GM21360 (cell line): Measurements from ENCODE around the gene F12.
"Not testable (repeated sequence)": the region's sequence is repeated elsewhere in the genome, so short reads cannot be mapped to it uniquely, and the experiment has no call there.

Experiments
- ATAC-seq: cut with Tn5 transposase; IDR thresholded peaks from one replicate; pipeline ENCODE4 v1.9.1; 2021; ENCODE audit warnings: mild to moderate bottlenecking, moderate library complexity; ENCODE audit not compliant: unreplicated experiment

Gene F12

DNA sequence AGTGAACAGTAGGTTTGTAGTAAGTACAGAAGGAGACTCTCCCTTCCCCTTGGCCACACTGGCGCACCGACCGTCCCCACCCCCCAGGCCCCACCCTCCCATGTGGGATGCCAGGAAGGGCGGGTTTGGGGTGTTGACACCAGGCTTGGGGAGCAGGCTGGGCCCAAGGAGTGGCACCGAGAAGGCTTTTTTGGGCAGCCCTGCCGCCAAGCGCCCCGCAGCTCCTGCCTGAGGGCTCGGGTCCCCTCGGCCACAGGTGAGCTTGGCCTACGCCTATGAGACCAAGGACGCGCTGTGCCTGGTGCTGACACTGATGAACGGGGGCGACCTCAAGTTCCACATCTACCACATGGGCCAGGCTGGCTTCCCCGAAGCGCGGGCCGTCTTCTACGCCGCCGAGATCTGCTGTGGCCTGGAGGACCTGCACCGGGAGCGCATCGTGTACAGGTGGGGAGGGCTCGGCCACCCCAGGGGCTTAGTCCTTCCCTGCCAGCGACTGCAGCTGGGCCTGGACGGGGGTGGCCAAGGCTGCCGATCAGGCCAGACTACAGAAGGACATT, 24.4 kb upstream of the F12 start:
- ATAC-seq: no peak

DNA sequence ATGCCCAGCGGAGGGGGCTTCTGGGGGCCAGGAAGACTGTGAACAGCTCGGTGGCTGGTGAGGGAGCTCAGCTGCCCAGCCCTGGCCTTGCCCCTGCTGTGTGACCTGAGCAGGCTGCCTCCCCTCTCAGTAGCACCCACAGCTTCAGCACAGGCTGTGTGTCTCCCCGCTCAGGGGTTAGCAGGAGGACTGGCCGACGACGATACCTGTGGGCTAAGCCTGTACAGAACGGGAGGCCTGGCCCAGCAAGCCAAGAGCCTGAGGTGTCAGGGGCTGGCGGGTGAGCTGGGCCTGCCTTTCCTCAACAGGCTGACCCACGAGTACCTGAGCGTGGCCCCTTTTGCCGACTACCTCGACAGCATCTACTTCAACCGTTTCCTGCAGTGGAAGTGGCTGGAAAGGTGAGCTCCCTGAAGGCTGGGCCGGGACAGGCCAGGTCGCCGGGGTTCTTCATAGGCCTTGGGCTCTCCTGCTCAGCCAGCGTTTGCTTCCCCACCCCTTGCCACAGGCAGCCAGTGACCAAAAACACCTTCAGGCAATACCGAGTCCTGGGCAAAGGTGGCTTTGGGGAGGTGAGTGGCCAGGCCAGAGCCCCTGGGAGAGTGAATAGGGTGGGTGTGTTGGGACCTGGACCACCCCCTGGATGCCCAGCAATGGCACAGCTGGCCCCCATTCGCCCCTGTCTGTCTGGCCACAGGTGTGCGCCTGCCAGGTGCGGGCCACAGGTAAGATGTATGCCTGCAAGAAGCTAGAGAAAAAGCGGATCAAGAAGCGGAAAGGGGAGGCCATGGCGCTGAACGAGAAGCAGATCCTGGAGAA, 23.7 kb upstream of the F12 start:
- no peak for ATAC-seq

DNA sequence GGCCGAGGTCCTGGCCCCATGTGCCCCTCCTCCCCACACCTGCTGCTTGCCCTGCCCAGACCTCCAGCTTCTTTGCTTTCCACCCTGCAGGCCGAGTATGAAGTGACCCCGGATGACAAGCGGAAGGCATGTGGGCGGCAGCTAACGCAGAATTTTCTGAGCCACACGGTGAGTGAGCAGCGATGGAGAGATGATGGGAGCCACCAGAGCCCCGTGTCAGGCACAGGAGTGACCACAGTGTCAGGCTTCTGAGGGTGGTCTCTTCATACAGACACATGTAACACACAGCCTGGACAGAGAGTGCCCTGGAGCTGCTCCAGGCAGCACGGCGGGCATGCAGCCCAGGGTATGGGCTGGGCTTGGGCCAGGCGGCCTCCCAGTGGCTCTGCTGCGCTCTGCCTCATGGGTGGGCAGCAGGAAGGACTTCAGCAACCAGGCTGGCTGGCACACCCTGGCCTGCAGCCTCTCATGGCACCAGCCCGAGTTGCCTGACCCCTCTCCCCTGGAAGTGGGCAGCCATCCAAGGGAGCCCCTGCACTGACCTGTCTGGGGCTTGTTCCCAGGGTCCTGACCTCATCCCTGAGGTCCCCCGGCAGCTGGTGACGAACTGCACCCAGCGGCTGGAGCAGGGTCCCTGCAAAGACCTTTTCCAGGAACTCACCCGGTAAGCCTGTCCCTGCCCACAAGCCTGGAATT, 22.9 kb upstream of the F12 start:
- no peak for ATAC-seq

DNA sequence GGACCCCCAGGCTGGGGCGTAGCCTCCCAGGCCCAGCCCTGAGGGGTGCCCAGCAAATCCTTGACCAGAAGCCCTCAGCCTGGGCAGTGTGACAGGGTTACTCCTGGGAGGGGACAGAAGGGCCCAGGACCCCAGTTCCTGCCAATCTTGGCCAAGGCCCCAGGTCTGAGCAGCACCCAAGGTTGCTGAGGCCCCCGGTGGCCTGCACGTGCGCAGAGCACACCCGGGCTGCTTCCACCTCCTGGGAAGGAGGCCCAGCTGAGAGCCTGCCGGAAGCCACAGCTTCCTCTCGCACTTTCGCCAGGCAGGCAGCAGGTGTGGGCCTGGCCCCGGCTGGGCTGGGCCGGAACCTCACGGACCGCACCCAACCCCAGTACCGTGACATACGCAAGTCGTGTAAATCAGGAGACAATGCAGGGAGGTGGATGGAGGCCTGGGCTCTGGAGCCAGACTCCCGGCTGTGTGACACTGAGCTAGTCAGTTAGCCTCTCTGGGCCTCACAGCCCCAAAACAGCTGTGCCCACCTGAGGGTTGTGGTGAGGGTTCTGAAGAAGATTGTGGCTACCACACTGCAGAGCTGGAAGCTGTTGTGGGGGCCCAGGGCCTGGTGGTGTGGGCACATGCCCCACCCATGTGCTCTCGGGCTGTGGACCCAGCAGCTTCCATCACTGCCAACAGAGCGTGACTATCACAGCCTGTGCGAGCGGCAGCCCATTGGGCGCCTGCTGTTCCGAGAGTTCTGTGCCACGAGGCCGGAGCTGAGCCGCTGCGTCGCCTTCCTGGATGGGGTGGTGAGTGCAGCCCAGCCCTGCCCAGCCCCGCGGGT, 22.2 kb upstream of the F12 start:
- peak; percentile 37 for ATAC-seq

DNA sequence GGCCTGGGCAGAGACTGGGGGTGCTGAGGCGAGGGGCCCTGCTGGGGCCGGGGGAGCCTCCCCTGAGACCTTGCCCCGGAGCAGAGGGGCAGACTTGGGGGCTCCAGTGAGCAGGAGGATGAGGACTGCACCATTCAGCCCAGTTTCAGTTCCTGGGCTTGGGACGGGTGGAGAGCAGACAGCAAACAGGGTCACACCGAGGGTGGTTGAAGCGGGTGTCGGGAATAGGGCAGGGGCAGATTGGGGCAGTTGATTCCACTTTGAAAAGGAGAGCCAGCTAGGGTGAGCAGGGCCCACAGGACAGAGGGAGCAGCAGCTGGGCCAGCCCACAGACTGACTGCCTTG, 21.6 kb upstream of the F12 start:
- no peak for ATAC-seq

DNA sequence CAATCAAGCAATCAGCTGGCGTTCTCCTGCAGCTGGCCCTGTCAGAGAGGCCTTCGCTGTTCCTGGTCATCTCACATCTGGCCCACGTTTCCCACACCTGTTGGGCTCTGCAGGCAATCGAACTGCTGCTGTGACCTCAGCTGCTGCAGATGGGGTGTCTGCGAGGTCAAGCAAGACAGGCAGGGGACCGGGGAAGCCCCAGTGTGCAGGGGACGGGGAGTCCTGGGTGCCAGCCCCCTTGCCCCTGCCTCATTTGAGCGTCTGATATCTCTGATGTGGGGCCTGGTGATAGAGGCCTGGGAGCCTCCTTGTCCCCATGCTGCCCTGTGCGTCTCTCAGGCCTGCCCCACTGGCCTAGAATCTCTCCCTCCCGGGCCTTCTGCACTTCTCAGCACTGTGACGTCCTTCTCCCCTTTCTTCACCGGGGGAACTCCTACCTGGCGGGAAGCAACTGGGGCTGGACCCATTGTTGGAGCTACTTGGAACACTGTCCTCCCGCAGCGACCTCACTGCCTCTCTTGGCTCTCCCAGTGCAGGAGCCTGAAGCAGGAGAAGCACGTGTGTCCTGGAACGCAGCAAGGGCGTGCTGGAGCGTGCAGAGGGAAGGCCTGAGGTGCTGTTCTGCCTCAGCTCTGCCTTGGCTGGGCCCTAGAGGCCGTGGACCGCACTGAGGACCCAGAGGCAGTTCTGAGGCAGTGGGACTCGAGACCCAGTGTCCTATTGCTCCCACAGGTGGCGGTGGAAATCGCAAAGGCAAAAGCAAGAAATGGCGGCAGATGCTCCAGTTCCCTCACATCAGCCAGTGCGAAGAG, 21.0 kb upstream of the F12 start:
- ATAC-seq: no peak

DNA sequence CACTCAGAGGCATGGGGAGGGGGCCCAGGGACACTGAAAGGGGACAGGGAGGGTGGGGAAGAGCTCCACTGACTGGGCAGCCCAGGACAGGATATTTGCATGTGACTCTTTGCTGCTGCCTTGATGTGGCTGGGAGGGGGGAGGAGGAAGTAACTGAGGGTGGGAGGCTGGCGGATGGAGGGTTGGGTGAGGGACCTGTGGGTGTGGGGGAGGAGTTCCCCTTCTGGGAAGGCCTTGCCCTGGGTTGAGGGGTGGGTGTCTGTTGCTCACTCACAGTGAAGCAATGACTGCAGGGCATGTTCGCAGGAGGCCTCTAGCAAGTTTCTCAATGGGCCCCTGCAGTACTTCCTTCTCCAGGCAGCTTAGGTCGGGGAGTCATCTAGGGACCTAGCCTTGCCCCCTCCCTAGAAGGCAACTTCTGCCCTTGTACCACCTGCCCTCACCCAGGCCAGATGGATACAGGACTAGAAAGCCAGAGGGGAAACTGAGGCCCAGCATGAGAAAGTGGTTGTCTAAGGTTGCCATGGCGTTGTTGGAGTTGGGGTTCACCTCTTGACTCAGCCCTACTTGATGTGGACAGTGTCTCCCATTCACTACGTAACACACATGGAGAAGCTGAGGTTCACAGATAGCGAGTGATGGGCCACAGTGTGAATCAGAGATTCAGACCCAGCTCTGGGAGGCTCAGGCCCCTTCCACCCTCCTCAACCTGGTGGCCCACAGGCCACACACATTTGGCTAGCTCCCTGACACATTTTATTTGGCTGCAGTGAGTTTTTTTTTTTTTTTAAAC, 20.1 kb upstream of the F12 start:
- no peak for ATAC-seq

DNA sequence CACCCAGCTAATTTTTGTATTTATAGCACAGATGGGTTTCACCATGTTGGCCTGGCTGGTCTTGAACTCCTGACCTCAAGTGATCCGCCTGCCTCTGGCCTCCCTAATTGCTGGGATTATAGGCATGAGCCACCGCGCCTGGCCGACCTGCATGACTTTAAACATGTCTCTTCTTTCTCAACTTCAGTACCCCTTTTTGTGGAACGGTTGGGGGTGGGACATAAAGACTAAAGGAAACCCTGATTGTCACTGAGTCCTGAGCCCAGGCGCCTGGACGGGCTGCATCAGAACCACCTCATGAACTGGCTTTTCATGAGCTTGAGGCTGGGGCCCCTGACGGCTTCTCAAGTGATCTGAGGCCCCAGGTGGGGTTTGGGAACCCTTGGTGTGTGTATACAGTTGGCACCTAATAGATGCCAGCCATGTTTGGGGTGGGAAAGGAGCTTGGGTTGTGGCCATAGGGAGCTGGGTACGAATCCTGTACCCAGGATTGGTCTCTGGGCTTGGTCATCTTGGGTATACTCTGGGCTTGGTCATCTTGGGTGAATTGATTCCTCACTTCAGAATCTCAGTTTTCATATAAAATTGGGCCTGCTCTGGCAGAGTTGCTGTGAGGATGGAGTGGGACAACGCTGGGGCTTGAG, 19.3 kb upstream of the F12 start:
- ATAC-seq: no peak

DNA sequence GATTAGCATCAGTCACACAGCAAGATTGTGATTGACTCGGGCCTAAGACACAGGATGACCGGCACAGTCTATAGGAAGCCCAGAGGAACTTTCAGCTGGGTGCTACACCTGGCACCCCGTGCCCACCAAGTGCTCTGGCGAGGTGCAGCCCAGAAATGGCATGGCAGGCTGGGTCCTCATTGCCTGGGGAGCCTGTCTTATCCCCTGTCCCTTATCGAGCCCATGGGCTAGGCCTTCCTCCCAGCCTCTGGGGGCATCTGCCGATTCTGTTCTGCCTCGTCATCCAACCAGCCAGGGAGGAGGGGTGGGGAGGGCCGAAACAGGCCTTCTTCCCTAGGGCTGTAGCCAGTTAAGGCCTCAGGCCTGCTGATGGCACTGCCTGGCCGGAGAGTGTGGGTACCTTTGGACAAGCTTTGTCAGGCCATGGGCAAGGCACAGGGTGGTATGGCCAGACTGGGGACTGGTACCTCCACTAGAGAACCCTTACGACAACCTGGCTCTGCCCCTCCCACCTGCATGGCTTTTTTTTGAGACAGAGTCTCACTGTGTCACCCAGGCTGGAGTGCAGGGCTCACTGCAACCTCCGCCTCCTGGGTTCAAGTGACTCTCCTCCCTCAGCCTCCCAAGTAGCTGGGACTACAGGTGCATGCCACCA, 18.7 kb upstream of the F12 start:
- no peak for ATAC-seq

DNA sequence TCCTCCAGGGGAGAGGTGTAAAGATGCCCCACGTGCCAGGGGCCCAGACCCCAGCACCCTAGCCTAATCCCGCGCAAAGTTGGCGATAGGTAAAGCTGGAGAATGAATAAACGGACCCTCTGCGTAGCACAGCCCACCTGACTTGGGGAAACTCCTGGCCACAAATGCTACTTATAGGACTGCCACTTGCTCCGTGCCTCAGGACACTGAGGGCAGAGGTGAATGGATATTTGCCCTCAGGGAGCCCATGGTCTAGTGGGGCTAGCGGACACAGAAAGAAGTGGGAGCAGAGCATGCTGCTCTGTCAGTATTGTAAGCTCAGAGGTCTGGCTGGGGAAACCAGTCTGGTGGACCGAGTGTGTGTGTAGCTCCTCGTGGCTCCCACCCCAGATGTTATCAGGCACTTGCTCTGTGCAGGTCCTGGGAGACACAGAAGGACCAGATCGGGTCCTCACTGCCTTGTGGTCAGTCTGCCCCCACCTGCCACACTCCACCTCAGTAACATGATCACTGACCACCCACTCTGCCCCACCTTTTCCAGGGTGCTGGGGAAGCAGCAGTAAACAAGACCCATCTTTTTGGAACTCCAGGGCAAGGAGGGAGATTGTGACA, 18.0 kb upstream of the F12 start:
- no peak for ATAC-seq

DNA sequence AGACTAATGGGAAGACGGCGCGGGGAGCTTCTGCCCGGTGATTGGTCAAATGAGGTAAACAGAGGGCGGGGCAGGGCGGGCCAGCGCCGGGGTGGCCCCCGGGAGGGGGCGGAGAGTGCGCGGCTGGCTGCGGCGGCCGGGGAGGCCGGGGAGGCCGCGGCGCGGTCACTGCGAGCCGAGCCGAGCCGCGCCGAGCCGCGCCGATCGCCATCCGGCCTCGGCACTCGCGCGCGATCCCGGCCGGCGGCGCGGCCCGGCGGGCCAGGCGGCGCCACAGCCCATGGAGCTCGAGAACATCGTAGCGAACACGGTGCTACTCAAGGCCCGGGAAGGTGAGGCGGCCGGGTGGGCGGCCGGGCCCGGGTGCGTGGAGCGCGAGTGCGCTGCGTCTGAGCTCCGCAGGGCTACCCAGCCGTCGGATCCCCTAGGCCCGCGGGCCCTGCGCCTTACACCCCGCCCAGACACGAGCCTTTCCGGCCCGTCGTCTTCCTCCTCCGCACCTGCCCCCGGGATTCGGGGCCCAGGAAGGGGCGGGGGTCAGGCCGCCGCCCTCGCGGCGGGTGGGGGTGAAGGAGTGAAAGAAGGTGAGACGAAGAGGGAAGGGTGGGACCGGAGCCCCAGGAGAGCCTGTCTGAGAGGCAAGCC, 17.3 kb upstream of the F12 start, which contains the start of gene GRK6:
Gene GRK6 (plus strand): TSS at position 111 of the 645 bp plus-strand sequence. CDS start 170 bp downstream, at position 281.
- peak; percentile 1 for ATAC-seq

DNA sequence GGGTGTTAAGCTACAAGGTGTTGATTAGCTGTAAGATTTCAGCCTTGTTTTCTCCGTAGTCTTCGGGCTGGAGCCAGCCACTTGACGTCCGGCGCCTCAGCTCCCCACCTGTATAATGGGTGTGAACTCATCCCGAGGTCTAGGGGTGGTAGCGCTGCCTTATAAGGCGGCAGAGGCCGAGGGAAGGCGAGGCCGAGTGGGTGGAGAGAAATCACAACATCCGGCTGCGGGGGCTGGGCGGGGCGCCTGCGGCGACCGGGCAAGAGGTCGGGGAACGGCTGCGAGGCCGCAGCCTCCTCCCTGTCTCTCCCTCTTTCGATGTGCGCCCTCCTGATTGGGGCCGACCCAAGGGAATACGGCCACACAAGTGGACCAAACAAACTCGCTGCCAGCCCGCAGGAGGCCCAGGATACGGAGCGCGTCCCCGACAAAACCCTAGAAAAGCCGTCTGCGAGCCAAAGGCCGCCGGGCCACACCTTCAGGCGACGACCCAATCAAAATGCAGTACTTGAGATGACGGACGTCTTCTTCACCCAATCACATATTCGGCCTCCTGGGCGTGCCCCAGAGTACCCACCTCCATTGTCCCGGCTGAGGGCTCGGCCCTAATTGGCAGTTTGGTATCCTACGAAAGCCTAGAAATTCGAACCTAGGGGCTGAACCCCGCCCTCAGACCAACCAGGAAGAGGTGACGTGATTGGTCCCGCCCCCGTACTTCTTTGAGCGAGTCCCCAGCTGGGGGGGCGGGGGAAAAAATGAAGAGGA, 16.6 kb upstream of the F12 start:
- ATAC-seq: peak; percentile 74

DNA sequence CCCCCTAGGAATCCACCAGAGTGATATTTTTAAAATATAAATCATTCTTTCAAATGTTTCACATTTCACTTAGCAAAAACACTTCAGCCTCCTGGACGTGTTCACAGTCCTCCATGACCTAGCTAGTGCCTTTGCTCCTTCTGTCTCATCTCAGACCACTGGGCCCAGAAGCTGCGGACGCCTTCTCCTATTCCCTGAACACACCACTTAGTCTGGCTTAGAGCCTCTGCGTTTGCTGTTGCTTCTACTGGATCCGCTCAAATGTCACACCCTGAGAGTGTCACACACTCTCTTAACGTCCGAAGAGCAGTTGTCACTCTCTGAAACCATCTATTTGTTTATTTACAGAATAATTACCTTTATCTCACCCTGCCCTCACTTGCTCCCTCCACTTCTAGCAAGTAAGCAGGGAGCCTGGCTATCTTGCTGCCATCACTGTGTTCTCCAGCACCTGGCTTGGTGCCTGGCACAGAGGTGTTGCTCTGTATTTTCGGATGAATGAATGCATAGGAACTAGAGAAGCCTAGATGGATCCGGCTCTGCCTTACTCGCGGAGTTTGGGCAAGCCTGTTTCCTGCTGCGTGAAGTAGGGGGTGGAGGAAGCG, 15.9 kb upstream of the F12 start:
- ATAC-seq: no peak

DNA sequence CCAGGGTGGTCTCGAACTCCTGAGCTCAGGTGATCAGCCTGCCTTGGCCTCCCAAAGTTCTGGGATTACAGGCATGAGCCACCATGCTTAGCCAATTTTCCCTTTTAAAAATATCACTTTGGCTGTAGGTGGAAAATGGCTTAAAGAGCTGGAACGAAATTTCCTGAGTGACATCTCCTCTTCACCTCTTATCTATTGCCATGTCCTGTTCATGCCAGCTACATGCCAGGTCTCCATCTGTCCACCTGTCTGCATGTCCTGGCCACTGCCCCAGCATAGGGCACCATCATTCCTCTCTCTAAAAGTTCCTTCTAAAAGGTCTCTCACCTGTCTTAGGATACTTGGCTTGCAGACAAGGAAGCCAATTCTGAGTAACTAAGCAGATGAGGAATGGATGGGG, 14.3 kb upstream of the F12 start:
- ATAC-seq: no peak

DNA sequence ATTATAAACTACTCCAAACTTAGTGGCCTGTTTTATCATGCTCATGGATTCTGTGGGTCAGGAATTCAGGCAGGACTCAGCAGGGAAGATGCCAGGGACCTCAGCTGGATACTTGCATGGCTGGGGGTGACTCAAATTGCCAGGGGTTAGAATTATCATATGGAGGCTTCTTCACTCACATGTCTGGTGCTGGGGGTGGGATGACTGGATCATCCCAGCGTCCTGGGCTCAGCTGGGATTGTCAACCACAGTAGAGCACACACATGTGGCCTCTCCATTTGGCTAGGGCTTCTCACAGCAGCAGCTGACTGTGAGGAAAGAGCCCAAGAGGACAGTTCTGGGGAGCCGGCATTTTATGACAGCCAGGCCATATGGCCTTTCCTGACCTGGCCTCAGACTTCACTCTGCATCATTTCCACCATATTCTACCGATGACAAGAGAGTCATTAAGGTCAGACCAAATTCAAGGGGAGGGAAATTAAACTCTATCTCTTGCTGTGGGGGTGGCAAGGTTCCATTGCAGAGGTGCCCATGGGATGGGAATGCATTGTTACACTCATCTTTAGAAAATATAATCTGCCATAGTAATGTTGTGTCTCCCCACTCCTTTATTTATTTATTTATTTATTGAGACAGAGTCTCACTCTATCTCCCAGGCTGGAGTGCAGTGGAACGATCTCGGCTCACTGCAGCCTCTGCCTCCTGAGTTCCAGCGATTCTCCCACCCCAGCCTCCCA, 11.9 kb upstream of the F12 start:
- no peak for ATAC-seq

DNA sequence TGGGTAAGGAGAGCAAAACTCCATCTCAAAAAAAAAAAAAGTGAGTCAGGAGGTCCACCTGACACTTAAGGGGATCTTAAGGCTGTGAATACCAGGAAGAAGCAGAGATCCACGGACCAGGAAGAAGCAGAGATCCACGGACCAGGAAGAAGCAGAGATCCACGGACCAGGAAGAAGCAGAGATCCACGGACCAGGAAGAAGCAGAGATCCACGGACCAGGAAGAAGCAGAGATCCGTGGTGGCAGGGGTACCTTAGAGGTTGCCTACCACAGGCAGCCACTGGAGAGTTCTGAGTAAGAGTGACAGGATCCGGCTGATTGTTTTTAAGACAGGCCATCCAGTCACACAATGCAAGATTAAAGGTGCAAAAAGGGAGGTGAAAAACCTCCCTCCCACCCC, 11.1 kb upstream of the F12 start:
- not testable (repeated sequence) for ATAC-seq
